C4-2B (cell line): Measurements from ENCODE around the gene NR2E1.

Source experiments
- H3K27ac ChIP-seq: fragments of 450-650 bp; 2 replicates; pipeline ENCODE4 v1.5.1; 2017
- ZFX ChIP-seq: fragments of 450-650 bp; IDR thresholded peaks from 2 replicates; pipeline ENCODE4 v1.6.1; 2017
- TF ChIP-seq, protein P1 (sequence below): fragments of 450-650 bp; conservative IDR thresholded peaks from 2 replicates; pipeline ENCODE4 v1.5.1; 2017; ENCODE audit warnings: mild to moderate bottlenecking

The NR2E1 gene

GRCh38 chr6:108168501-108169463 lies 3.0 kb downstream of the NR2E1 start:
- TF ChIP-seq, protein P1, sequence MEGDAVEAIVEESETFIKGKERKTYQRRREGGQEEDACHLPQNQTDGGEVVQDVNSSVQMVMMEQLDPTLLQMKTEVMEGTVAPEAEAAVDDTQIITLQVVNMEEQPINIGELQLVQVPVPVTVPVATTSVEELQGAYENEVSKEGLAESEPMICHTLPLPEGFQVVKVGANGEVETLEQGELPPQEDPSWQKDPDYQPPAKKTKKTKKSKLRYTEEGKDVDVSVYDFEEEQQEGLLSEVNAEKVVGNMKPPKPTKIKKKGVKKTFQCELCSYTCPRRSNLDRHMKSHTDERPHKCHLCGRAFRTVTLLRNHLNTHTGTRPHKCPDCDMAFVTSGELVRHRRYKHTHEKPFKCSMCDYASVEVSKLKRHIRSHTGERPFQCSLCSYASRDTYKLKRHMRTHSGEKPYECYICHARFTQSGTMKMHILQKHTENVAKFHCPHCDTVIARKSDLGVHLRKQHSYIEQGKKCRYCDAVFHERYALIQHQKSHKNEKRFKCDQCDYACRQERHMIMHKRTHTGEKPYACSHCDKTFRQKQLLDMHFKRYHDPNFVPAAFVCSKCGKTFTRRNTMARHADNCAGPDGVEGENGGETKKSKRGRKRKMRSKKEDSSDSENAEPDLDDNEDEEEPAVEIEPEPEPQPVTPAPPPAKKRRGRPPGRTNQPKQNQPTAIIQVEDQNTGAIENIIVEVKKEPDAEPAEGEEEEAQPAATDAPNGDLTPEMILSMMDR: no peak
- TF ChIP-seq ZFX: no peak
- H3K27ac ChIP-seq: no peak overlapping the region

DNA sequence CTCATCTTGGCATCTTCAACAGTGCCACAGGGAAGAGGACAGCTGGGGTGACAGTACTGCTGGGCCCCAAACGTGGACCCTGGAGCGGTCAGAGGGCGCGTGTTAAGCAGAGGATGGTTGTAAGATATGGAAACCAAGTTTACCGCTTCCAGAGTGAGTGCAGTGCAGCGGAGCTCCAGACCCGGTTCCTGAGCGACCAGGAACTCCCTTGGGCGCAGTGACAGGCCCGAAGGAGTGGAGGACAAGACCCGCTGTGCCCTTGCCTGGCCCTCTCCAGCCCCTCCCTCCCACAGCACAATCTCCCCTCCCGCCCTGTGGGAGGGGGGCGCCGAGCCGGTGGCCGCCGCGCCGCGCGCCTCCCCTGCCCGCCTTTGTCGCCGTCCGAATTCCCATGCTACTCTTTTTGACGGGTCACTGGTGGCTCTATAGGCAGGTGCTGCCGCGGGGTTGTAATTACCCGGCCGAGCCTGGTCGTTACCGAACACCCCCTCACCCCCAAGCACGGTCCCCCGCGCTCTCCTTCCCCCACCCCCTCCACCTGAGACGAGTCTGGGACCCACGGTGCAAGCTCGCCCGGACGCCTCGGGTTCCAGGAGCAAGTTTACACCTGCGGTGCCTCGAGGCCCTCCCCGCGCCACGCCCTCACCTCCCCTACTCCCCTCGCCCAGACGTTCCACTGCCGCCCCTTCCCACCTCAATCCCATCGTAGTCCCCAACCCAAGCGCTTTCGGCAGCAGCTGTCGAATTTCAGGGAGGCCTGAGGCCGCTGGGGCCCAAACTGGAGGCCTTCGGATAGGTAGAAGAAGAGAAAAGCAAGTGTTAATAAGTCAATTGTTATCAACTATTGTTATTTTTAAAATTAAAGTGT lies 3.9 kb downstream of the NR2E1 start:
- TF ChIP-seq, protein P1: no peak
- TF ChIP-seq ZFX: no peak
- H3K27ac ChIP-seq: no peak overlapping the region

GRCh38 chr6:108170332-108171290 lies 4.8 kb downstream of the NR2E1 start:
- no peak overlapping the region for H3K27ac ChIP-seq

DNA sequence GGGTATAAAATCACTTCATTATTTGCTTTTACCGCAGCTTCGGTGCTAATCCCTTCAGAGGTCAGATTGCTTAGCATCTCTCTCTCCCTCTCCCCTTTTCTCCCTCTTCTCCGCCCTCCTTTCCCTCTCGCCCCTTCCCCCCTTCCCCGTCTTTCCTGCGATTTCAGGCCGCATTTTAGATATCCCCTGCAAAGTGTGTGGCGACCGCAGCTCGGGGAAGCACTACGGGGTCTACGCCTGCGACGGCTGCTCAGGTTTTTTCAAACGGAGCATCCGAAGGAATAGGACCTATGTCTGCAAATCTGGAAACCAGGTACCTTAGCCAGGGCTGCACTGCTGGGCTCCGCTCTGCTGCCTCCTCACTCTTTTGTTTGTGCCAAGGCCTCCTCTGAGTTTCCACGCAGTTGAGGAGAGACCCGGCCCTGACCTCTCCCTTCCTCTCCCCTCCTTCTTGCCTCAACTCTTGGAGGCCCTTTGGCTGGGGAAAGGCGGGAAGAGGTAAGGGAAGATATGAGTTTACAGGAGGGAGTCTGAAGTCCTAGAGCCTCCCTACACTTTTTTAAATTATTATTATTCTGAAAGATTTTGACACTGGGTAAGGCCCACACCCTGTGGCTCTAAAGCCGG lies 5.6 kb downstream of the NR2E1 start:
- TF ChIP-seq, protein P1: no peak
- TF ChIP-seq ZFX: no peak
- H3K27ac ChIP-seq: no peak overlapping the region

More at GRCh38 chr6:108170332-108171290, 4.8 kb downstream of the NR2E1 start:
- TF ChIP-seq, protein P1: no peak
- TF ChIP-seq ZFX: no peak

GRCh38 chr6:108171918-108172516 lies 6.2 kb downstream of the NR2E1 start:
- H3K27ac ChIP-seq: no peak overlapping the region
- no peak for TF ChIP-seq ZFX
- TF ChIP-seq, protein P1: no peak

- TF ChIP-seq ZFX: no peak
- TF ChIP-seq, protein P1: no peak
- H3K27ac ChIP-seq: no peak overlapping the region
Measured at GRCh38 chr6:108174371-108175175, 8.8 kb downstream of the NR2E1 start.
